ENCODE measurements around the gene LAP3. TPM values are rescaled to one million over a fixed set of nuclear protein-coding genes. Genes with fewer than 3 reads are reported as not detected.

LAP3 gene
- total and polyA plus RNA-seq, 2 experiments from 2014 or later: 53.4 to 97.1 TPM

DNA sequence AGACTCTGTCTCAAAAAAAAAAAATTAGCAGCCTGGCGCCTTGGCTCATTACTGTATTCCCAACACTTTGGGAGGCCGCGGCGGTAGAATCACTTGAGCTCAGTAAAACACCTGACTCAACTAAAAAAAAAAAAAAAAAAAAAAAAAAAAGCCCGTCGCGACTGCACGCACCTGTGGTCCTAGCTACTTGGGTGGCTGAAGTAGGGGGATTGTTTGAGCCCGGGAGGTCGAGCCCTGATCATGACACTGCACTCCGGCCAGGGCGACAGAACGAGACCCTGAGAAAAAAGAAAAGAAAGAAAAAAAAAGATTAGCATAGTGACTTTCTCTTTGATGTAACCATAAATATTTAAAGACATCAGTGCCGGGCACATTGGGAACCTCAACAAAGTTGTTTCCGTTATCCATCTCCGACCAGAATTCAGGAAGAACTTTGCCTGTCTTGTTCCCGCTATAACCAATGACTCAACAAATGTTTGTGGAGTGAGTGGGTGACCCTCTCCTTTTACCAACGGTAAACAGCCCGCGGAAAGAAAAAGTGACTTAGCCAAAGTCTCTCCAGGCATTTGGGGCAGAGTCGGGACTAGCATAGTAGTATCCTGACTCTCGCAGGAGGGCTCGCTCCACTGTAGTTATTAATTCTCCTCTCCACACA, 36.9 kb downstream of the LAP3 start:
- TF ChIP-seq, protein P1, sequence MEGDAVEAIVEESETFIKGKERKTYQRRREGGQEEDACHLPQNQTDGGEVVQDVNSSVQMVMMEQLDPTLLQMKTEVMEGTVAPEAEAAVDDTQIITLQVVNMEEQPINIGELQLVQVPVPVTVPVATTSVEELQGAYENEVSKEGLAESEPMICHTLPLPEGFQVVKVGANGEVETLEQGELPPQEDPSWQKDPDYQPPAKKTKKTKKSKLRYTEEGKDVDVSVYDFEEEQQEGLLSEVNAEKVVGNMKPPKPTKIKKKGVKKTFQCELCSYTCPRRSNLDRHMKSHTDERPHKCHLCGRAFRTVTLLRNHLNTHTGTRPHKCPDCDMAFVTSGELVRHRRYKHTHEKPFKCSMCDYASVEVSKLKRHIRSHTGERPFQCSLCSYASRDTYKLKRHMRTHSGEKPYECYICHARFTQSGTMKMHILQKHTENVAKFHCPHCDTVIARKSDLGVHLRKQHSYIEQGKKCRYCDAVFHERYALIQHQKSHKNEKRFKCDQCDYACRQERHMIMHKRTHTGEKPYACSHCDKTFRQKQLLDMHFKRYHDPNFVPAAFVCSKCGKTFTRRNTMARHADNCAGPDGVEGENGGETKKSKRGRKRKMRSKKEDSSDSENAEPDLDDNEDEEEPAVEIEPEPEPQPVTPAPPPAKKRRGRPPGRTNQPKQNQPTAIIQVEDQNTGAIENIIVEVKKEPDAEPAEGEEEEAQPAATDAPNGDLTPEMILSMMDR (IDR thresholded peaks at IDR 0.05; ENCODE audit: low read depth, low read length): no peak
- peak; percentile 1 to 68 for DNase-seq (ENCODE audit: low read depth in 1 of 2, low spot score in 1 of 2)
- no peak overlapping the region for H3K27ac ChIP-seq

DNA sequence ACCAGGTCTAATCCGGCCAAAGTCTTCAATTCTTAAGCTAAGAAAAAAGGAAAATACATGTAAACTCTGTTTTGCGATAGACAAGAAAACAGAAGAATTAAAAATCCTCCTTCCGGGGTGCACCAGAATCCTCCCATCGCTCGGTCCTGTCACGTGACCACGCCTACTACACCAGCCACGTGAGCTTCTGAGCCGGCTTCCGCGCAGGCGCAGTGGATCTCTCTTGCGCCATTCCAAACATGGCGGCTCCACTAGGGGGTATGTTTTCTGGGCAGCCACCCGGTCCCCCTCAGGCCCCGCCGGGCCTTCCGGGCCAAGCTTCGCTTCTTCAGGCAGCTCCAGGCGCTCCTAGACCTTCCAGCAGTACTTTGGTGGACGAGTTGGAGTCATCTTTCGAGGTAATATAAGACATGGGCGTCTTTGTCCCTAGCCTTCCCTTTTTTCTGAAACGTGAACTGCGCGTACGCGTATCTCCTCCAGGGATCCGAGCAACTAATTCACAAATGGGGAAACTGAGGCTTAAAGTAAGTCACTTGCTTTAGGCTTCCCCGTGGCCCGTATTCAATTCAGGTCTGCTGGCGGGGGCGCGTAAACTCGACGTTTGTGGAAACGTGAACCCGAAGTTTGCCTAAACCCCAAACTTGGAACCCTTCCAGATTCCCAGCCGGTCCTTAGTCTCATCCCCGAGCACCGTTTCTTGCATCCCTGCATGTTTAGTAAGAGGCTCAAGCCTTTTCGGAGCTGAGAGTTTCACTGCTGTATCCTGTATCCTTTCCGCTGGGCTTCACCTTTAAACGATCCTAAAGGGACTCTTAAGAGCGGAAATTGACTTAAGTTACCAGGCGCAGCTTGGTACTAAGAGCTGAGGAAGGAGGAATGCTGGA, 37.7 kb downstream of the LAP3 start, which contains the start of gene MED28:
MED28 (plus strand) TSS at position 226 of the 884 bp plus-strand sequence; CDS start at position 240, 14 bp downstream.
- H3K4me3 ChIP-seq: peak within 1 kb of the TSS; percentile 99
- no peaks in the 10 kb centered on the region for H3K27me3 ChIP-seq
- TF ChIP-seq, protein P1 (IDR thresholded peaks at IDR 0.05; ENCODE audit: low read depth, low read length): no peak
- peaks cover 3% of the 10 kb centered on the region for H3K36me3 ChIP-seq
- no peaks in the 10 kb centered on the region for H3K9me3 ChIP-seq (ENCODE audit: low read depth)
- peak; percentile 96 to 99 for DNase-seq (ENCODE audit: low read depth in 1 of 2, low spot score in 1 of 2)
- peak within 1 kb of the TSS; percentile 88 for H3K27ac ChIP-seq
- H3K4me1 ChIP-seq (ENCODE audit: low read depth): peaks cover 7% of the 10 kb centered on the region

More for the DNA sequence above, 36.9 kb downstream of the LAP3 start:
- Histone ChIP-seq H3K9me3 (ENCODE audit: low read depth) (no peaks in the 10 kb centered on the region), H3K27me3 (no peaks in the 10 kb centered on the region), H3K4me1 (ENCODE audit: low read depth) (peaks cover 7% of the 10 kb centered on the region), H3K4me3 (peak overlapping the region; percentile 99), H3K36me3 (peaks cover 2% of the 10 kb centered on the region)

DNA sequence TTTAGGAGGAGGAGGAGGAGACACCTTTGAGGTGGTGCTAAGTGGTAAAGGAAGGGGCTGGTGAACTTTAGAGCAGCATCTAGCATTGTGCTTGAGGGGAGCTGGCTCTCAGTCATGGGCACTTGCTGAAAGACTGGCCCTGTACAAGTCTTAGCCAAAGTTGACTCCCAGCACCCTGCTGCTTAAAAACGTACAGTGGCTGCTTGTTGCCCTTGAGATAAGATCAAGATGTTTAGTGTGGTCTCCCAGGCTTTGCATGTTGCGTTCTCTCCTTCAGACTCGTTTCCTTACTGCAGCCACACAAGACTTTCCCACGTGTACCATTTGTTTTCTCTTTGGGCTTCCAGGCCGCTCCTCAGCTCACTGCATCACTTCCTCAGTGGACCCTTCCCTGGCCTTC, 39.3 kb downstream of the LAP3 start:
- Histone ChIP-seq H3K4me3 (no peak overlapping the region), H3K27me3 (no peaks in the 10 kb centered on the region)
- TF ChIP-seq, protein P1 (IDR thresholded peaks at IDR 0.05; ENCODE audit: low read depth, low read length): no peak

DNA sequence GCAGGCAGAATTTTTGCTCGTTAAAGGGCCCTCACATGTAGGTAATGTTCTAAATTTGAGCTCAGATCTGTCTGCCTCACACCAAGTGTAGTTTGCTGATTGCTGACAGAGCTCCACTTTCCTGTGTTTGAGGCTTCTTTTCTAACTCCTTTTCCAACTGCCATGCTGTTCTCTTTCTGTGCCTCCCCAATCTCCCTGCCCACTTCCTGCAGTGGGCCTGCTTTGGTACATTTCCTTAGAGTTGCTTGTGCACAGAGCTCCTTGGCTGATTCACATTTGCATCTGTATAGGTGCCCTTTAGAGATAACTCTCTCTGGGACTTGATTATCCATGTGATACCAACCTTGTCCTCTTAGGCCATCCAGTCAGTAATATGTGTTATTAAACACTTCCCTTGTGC, 41.9 kb downstream of the LAP3 start:
- H3K4me3 ChIP-seq: no peak overlapping the region
- H3K9me3 ChIP-seq (ENCODE audit: low read depth): no peaks in the 10 kb centered on the region
- no peak overlapping the region for H3K27ac ChIP-seq
- no peaks in the 10 kb centered on the region for H3K27me3 ChIP-seq
- peaks cover 7% of the 10 kb centered on the region for H3K4me1 ChIP-seq (ENCODE audit: low read depth)
- TF ChIP-seq, protein P1 (IDR thresholded peaks at IDR 0.05; ENCODE audit: low read depth, low read length): no peak
- DNase-seq (ENCODE audit: low read depth in 1 of 2, low spot score in 1 of 2): no peak
- H3K36me3 ChIP-seq: peaks cover 28% of the 10 kb centered on the region

More for the DNA sequence above, 39.3 kb downstream of the LAP3 start:
- Histone ChIP-seq H3K27ac (no peak overlapping the region), H3K36me3 (peaks cover 7% of the 10 kb centered on the region), H3K9me3 (ENCODE audit: low read depth) (no peaks in the 10 kb centered on the region), H3K4me1 (ENCODE audit: low read depth) (peaks cover 7% of the 10 kb centered on the region)
- no peak for DNase-seq (ENCODE audit: low read depth in 1 of 2, low spot score in 1 of 2)

DNA sequence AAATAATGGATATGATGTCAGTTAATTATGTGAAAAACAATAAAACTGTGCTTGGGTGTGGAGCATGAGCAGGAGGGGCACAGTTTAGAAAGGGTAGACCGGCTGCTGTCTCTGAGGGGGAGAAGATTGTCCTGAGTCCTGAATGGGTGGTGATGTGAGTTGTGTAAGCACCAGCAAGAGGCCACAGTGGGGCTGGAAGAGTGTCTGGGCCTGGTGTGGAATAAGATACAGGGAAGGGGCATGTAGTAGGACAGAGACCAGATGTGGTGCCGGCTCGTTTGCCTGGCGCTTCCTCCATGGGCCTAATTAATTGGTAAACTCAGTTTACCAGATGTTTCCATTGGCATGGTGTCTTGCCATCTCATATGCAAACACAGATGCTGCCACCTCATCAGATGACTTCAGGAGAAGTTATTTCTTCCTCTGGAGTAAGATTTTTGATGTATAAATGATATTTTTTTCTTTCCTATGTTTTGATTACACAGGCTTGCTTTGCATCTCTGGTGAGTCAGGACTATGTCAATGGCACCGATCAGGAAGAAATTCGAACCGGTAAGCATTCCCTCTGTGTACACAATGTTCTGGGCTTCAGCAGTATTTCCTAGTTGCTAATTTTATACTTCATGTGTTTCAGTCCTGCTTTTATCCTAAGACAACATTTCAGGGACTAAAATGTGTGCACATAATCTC, 42.6 kb downstream of the LAP3 start:
- Histone ChIP-seq H3K4me3 (no peak overlapping the region), H3K27me3 (no peaks in the 10 kb centered on the region), H3K9me3 (ENCODE audit: low read depth) (no peaks in the 10 kb centered on the region), H3K4me1 (ENCODE audit: low read depth) (peaks cover 7% of the 10 kb centered on the region), H3K36me3 (peaks cover 33% of the 10 kb centered on the region), H3K27ac (no peak overlapping the region)
- DNase-seq (ENCODE audit: low read depth in 1 of 2, low spot score in 1 of 2): no peak
- TF ChIP-seq, protein P1 (IDR thresholded peaks at IDR 0.05; ENCODE audit: low read depth, low read length): no peak

Data from cardiac muscle cell (in vitro differentiated cells and primary cell).